Measurements from ENCODE around the gene ABCF2. TPM values are rescaled to one million over a fixed set of nuclear protein-coding genes. Genes with fewer than 3 reads are reported as not detected.
A peak's percentile ranks its signal among the peaks of the same experiment; 100 is the strongest.

The ABCF2 gene
- total RNA-seq, 2 donors from 2014 or later, result 11.9 to 13.5 TPM

DNA sequence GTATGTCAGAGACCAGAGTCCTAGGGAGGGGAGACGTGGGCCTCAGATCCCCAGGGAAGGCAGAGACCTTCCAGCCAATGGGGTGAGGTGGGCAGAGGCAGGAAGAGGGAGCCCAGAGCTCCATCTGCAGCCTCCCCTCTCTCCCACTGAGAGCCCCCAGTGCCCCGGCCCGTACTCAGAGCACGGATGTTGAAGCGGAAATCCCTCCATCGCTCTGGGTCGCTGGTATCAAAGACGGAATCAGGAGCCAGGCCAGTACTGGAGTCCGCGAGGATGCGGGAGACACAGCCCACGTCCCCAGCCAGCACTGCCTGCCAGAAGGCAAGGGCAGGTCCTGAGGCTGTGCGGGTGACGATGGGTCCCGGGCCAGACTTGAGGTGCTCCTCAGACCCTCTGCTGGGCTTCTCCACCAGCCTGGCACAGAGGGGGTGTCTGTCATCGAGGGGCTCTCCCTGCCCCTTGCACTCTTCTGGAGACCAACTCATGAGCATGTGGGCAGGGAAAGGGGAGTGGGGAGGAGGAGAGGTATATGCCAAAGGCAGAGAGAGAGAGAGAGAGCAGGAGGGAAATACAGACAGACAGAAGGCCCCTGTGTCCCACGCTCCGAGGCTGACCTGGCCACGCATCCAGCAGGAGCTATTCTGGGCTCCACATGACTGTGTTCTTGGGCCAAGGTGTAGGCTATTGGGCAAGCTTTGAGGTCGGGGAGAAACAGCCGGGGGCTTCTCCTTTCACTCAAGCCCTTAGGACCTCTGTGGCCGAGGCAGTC lies 40.2 kb downstream of the ABCF2 start, which contains the start of gene ASB10:
Gene ASB10 (minus strand): TSS at position 611 of the 769 bp plus-strand sequence. CDS start 120 bp downstream, at position 491.
- no peak for ATAC-seq
- Histone ChIP-seq H3K9me3 (no peaks in the 10 kb centered on the region), H3K27me3 (no peaks in the 10 kb centered on the region)

DNA sequence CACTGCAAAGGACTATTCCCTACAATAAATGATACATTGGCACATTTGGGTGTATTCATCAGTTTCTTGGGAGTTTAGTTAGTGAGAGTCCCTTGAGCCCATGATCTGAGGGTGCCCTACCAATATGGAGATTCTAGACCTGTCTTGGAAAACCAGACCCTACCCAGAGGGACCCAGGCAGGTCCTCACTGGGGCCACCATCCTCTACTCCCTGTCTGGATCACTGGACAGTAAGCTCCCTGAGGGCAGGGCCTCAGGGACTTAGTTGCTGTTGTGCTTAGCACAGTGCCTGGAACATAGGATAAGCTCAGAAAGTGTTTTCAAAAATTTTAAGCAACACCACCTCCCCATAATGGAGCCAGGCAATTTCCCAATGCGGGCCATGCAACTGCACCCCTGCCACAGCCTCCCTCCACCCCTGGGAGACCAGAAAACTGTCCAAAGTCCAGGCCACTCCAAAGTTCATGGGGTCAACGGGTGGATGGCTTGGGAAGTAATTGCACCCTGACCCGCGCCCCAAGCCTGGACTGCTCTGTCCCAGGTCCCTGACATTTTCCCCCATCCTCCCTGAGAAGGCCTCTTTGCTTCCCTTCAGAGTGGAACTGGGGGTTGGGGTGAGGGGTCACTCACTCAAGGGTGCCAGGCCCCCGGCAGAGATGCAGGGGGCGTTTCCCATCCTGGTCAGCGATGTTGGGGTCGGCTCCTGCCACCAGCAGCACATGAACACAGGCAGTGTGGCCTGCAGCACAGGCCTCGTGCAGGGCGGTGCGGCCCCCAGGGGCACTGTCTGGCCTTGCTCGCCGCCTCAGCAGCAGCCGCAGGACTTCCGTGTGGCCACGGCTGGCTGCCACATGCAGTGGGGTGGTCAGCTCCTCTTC lies 41.0 kb downstream of the ABCF2 start:
- H3K9me3 ChIP-seq, result no peaks in the 10 kb centered on the region
- H3K27me3 ChIP-seq, result no peaks in the 10 kb centered on the region
- intact Hi-C loops (cut with DNase I), result no loop called here
- TF ChIP-seq, protein P1, sequence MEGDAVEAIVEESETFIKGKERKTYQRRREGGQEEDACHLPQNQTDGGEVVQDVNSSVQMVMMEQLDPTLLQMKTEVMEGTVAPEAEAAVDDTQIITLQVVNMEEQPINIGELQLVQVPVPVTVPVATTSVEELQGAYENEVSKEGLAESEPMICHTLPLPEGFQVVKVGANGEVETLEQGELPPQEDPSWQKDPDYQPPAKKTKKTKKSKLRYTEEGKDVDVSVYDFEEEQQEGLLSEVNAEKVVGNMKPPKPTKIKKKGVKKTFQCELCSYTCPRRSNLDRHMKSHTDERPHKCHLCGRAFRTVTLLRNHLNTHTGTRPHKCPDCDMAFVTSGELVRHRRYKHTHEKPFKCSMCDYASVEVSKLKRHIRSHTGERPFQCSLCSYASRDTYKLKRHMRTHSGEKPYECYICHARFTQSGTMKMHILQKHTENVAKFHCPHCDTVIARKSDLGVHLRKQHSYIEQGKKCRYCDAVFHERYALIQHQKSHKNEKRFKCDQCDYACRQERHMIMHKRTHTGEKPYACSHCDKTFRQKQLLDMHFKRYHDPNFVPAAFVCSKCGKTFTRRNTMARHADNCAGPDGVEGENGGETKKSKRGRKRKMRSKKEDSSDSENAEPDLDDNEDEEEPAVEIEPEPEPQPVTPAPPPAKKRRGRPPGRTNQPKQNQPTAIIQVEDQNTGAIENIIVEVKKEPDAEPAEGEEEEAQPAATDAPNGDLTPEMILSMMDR (IDR thresholded peaks at IDR 0.05), result no peak
- TF ChIP-seq POLR2A (IDR thresholded peaks at IDR 0.05), result no peak
- no peaks in the 10 kb centered on the region for H3K4me1 ChIP-seq
- no peak for ATAC-seq
- no peak overlapping the region for H3K4me3 ChIP-seq
- no peak for DNase-seq
- no peak overlapping the region for H3K27ac ChIP-seq
- 90% methylated on average over 4 to 13 of the region's 16 CpGs for WGBS, 2 donors
- no peaks in the 10 kb centered on the region for H3K36me3 ChIP-seq (replicated peaks in 1 of 2; ENCODE audit: insufficient read depth in 1 of 2, low read depth in 2 of 2)

More for the DNA sequence above, 40.2 kb downstream of the ABCF2 start, which contains the start of gene ASB10:
- no peak within 1 kb of the TSS for H3K4me3 ChIP-seq
- H3K27ac ChIP-seq, result no peak within 1 kb of the TSS
- 74 to 75% methylated on average over 7 to 22 of the region's 22 CpGs for WGBS, 2 donors
- intact Hi-C loops (cut with DNase I), result no loop called here
- no peaks in the 10 kb centered on the region for H3K4me1 ChIP-seq
- TF ChIP-seq, protein P1 (IDR thresholded peaks at IDR 0.05), result no peak
- DNase-seq, result no peak
- no peaks in the 10 kb centered on the region for H3K36me3 ChIP-seq (replicated peaks in 1 of 2; ENCODE audit: insufficient read depth in 1 of 2, low read depth in 2 of 2)

DNA sequence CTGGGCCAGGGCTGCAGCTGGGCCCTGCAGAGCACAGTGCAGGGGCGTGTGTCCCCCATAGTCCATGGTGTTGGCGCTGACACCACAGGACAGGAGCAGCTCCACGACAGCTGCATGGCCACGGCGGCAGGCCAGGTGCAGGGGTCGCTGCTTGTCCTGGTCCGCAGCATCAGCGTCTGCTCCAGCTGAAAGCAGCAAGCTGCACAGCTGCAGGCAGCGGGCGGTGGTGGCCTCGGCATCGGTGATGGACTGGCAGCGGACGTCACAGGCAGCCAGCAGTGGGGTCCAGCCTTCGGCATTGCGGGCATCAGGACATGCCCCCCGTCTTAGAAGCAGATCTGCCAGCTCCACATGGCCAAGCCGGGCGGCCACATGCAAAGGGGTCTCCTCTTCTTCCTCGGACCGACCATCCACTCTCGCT lies 46.0 kb downstream of the ABCF2 start:
- Histone ChIP-seq H3K4me1 (no peaks in the 10 kb centered on the region), H3K36me3 (replicated peaks in 1 of 2; ENCODE audit: insufficient read depth in 1 of 2, low read depth in 2 of 2) (no peaks in the 10 kb centered on the region), H3K27ac (no peak overlapping the region), H3K4me3 (no peak overlapping the region), H3K9me3 (no peaks in the 10 kb centered on the region), H3K27me3 (no peaks in the 10 kb centered on the region)
- intact Hi-C loops (cut with DNase I), result no loop called here
- no peak for ATAC-seq
- no peak for TF ChIP-seq POLR2A (IDR thresholded peaks at IDR 0.05)
- TF ChIP-seq, protein P1 (IDR thresholded peaks at IDR 0.05), result no peak
- peak in 1 of 4 donors; percentile 1 for DNase-seq
- WGBS, 2 donors, result 72 to 82% methylated on average over 4 to 22 of the region's 22 CpGs

DNA sequence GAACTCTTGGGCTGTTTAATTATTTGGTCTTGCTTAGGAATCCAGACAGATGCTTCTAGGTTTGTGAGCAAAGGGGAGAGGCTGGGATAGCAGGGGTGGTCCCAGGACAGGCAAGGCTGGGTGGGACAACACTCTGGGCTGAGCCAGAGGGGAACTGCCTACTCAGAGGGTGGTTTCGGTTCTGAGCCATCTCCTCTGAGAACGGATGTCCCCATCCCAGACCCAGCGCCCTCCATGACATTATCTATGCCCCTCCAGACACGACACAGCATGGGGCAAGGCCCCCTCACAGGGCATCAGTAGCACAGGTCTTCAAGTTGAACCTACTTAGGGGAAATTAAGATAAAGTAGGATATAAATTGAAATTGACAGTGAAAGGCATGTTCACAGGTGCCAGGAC lies 47.1 kb downstream of the ABCF2 start:
- intact Hi-C loops (cut with DNase I), result no loop called here
- H3K27ac ChIP-seq, result no peak overlapping the region
- no peaks in the 10 kb centered on the region for H3K36me3 ChIP-seq (replicated peaks in 1 of 2; ENCODE audit: insufficient read depth in 1 of 2, low read depth in 2 of 2)
- no peak overlapping the region for H3K4me3 ChIP-seq
- no peak for ATAC-seq
- no peak for TF ChIP-seq POLR2A (IDR thresholded peaks at IDR 0.05)
- TF ChIP-seq, protein P1 (IDR thresholded peaks at IDR 0.05), result no peak
- no peaks in the 10 kb centered on the region for H3K9me3 ChIP-seq
- no peaks in the 10 kb centered on the region for H3K27me3 ChIP-seq
- no peak for DNase-seq
- H3K4me1 ChIP-seq, result no peaks in the 10 kb centered on the region
- 30 to 63% methylated on average over 4 of the region's 4 CpGs for WGBS, 2 donors
